OCI-LY1 (cell line): ENCODE measurements around the gene NDUFB4.
"Not testable (repeated sequence)": the region's sequence is repeated elsewhere in the genome, so short reads cannot be mapped to it uniquely, and the experiment has no call there.

Source experiments
- H2AFZ ChIP-seq: fragments of 200-600 bp; sonication (generic), shearing (Covaris generic); 2 replicates; pipeline ENCODE4 v1.6.0; 2014; ENCODE audit warnings: antibody characterized with exemption, mild to moderate bottlenecking, low read length
- H3F3A ChIP-seq: fragments of 200-600 bp; sonication (generic), shearing (Covaris generic); 2 replicates; pipeline ENCODE4 v1.6.0; 2014; ENCODE audit warnings: mild to moderate bottlenecking, antibody characterized with exemption, low read length, moderate library complexity; ENCODE audit not compliant: insufficient read depth
- H3K27ac ChIP-seq: fragments of 200-600 bp; sonication (generic); 2 replicates; pipeline ENCODE4 v1.5.1; 2014; ENCODE audit warnings: low read length, mixed run types, mild to moderate bottlenecking, low read depth; ENCODE audit not compliant: poor library complexity, severe bottlenecking
- H3K27me3 ChIP-seq: fragments of 200-600 bp; sonication (generic); 2 replicates; pipeline ENCODE4 v1.6.0; 2014; ENCODE audit warnings: antibody characterized with exemption, mild to moderate bottlenecking, low read length, moderate library complexity; ENCODE audit not compliant: insufficient read depth
- H3K36me3 ChIP-seq: fragments of 200-600 bp; sonication (generic); 2 replicates; pipeline ENCODE4 v1.6.1; 2014; ENCODE audit warnings: mild to moderate bottlenecking, antibody characterized with exemption, low read length, moderate library complexity, mixed read lengths; ENCODE audit not compliant: insufficient read depth
- H3K4me1 ChIP-seq: fragments of 200-600 bp; sonication (generic); 2 replicates; pipeline ENCODE4 v1.5.1; 2014; ENCODE audit warnings: mild to moderate bottlenecking, low read length, moderate library complexity; ENCODE audit not compliant: insufficient read depth, severe bottlenecking
- H3K4me2 ChIP-seq: fragments of 200-600 bp; sonication (generic), shearing (Covaris generic); 2 replicates; pipeline ENCODE4 v1.6.1; 2014; ENCODE audit warnings: low read length
- H3K4me3 ChIP-seq: fragments of 200-600 bp; sonication (generic); 2 replicates; pipeline ENCODE4 v1.5.1; 2014; ENCODE audit warnings: low read length, low read depth, mild to moderate bottlenecking, mixed read lengths; ENCODE audit not compliant: poor library complexity, severe bottlenecking
- H3K79me2 ChIP-seq: fragments of 200-600 bp; shearing (Covaris generic); 2 replicates; pipeline ENCODE4 v1.6.1; 2016; ENCODE audit warnings: mixed run types, low read length, mixed read lengths; ENCODE audit not compliant: insufficient read depth
- H3K9ac ChIP-seq: fragments of 200-600 bp; sonication (generic), shearing (Covaris generic); 2 replicates; pipeline ENCODE4 v1.6.1; 2014; ENCODE audit warnings: mild to moderate bottlenecking, low read length, mixed read lengths
- H3K9me2 ChIP-seq: fragments of 200-600 bp; sonication (generic), shearing (Covaris generic); 2 replicates; pipeline ENCODE4 v1.6.1; 2014; ENCODE audit warnings: low read depth, mild to moderate bottlenecking, low read length, mixed read lengths
- H3K9me3 ChIP-seq: fragments of 200-600 bp; shearing (Covaris generic); 2 replicates; pipeline ENCODE4 v1.6.1; 2014; ENCODE audit warnings: low read length, mixed read lengths
- H4K20me1 ChIP-seq: fragments of 200-600 bp; sonication (generic), shearing (Covaris generic); 2 replicates; pipeline ENCODE4 v1.6.0; 2016; ENCODE audit warnings: mild to moderate bottlenecking, low read length; ENCODE audit not compliant: insufficient read depth
- EZH2 ChIP-seq: fragments of 200-600 bp; sonication (generic), shearing (Covaris generic); IDR thresholded peaks from 2 replicates; pipeline ENCODE4 v1.8.0; 2017; ENCODE audit warnings: borderline replicate concordance, mixed run types, mild to moderate bottlenecking, antibody characterized with exemption, low read length, moderate library complexity, mixed read lengths
- TF ChIP-seq, protein P1 (sequence below): fragments of 200-600 bp; sonication (generic), shearing (Covaris generic); IDR thresholded peaks from 2 replicates; pipeline ENCODE4 v1.5.1; 2017; ENCODE audit warnings: mild to moderate bottlenecking, antibody characterized with exemption, low read length, moderate library complexity, mixed read lengths

Gene NDUFB4

GRCh38 chr3:120634539-120634938, 38.4 kb downstream of the NDUFB4 start:
- no peak overlapping the region for H3K4me3 ChIP-seq
- H3K9me2 ChIP-seq, result no peaks in the 10 kb centered on the region
- no peaks in the 10 kb centered on the region for H3F3A ChIP-seq
- no peak for TF ChIP-seq EZH2
- TF ChIP-seq, protein P1, sequence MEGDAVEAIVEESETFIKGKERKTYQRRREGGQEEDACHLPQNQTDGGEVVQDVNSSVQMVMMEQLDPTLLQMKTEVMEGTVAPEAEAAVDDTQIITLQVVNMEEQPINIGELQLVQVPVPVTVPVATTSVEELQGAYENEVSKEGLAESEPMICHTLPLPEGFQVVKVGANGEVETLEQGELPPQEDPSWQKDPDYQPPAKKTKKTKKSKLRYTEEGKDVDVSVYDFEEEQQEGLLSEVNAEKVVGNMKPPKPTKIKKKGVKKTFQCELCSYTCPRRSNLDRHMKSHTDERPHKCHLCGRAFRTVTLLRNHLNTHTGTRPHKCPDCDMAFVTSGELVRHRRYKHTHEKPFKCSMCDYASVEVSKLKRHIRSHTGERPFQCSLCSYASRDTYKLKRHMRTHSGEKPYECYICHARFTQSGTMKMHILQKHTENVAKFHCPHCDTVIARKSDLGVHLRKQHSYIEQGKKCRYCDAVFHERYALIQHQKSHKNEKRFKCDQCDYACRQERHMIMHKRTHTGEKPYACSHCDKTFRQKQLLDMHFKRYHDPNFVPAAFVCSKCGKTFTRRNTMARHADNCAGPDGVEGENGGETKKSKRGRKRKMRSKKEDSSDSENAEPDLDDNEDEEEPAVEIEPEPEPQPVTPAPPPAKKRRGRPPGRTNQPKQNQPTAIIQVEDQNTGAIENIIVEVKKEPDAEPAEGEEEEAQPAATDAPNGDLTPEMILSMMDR, result no peak
- no peaks in the 10 kb centered on the region for H4K20me1 ChIP-seq
- H3K27ac ChIP-seq, result no peak overlapping the region
- H2AFZ ChIP-seq, result no peak overlapping the region
- H3K9me3 ChIP-seq, result no peaks in the 10 kb centered on the region
- no peaks in the 10 kb centered on the region for H3K36me3 ChIP-seq
- no peak overlapping the region for H3K9ac ChIP-seq
- no peak overlapping the region for H3K4me2 ChIP-seq
- no peaks in the 10 kb centered on the region for H3K79me2 ChIP-seq
- no peaks in the 10 kb centered on the region for H3K4me1 ChIP-seq
- no peaks in the 10 kb centered on the region for H3K27me3 ChIP-seq

DNA sequence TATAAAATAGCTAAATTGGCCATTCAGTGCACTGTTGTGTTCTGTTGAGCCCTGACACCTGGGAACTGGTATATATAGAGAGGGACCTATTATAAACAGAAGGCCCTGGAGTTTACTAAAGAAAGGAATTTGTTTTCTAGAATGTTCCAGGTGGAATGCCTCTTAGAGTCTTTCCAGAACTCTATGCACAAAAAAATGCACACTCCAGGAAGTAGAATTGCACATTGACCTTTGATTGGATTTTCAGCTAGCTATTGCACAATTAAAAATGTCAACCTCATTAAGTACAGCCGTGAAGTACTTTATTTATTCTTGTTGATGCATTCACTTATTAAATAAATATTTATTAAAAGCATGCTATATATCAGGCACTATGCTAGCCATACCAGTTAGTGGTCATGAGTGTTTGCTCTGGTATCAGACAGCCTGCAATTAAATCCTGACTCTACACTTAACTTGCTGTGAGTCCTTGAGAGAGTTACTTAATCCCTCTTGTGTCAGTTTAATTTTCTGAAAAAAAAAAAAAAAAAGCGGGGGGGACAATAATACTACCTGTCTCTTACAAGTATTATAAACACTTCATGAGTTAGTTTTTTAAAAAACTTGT, 40.8 kb downstream of the NDUFB4 start:
- Histone ChIP-seq H3K79me2 (no peaks in the 10 kb centered on the region), H3K9ac (no peak overlapping the region), H2AFZ (no peak overlapping the region), H3F3A (no peaks in the 10 kb centered on the region), H3K4me3 (no peak overlapping the region), H4K20me1 (no peaks in the 10 kb centered on the region), H3K9me2 (no peaks in the 10 kb centered on the region), H3K36me3 (no peaks in the 10 kb centered on the region), H3K9me3 (no peaks in the 10 kb centered on the region), H3K4me1 (no peaks in the 10 kb centered on the region), H3K27me3 (no peaks in the 10 kb centered on the region), H3K4me2 (no peak overlapping the region), H3K27ac (no peak overlapping the region)
- TF ChIP-seq, protein P1, result no peak
- TF ChIP-seq EZH2, result no peak

DNA sequence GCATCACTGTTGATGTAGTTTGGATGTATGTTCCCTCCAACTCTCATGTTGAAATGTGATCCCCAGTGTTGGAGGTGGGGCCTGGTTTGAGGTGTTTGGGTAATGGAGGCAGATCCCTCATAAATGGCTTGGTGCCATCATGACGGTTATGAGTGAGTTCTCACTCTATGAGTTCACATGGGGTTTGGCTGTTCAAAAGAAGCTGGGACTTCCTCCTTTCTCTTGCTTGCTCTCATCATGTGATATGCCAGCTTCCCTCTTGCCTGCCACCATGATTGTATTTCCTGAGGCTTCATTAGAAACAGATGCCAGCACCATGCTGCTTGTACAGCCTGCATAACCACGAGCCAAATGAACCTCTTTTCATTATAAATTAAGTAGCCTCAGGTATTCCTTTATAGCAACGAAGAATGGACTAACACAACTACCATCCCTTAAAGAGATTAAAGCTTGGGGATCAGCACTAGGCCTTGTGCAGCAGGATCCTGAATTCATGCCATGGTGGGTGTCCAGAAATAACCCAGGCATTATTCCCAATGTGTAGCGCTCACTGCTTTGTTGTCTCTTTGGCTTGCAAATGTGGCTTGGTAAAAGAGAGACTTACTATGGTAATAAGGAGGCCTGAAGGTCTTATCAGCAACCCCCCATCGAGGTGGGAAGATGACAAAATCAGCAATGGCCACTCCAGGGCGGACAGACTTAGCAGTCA, 41.9 kb downstream of the NDUFB4 start:
- H3K9me3 ChIP-seq, result no peaks in the 10 kb centered on the region
- H3K27me3 ChIP-seq, result no peaks in the 10 kb centered on the region
- H3K9me2 ChIP-seq, result no peaks in the 10 kb centered on the region
- no peaks in the 10 kb centered on the region for H4K20me1 ChIP-seq
- H3K4me3 ChIP-seq, result no peak overlapping the region
- no peaks in the 10 kb centered on the region for H3K4me1 ChIP-seq
- no peak overlapping the region for H2AFZ ChIP-seq
- H3K27ac ChIP-seq, result no peak overlapping the region
- no peaks in the 10 kb centered on the region for H3F3A ChIP-seq
- H3K36me3 ChIP-seq, result no peaks in the 10 kb centered on the region
- no peaks in the 10 kb centered on the region for H3K79me2 ChIP-seq
- TF ChIP-seq EZH2, result no peak
- TF ChIP-seq, protein P1, result no peak
- H3K9ac ChIP-seq, result no peak overlapping the region
- H3K4me2 ChIP-seq, result no peak overlapping the region

GRCh38 chr3:120638820-120639219, 42.7 kb downstream of the NDUFB4 start:
- not testable (repeated sequence) for H3K79me2 ChIP-seq, H3K9ac ChIP-seq, H3K4me3 ChIP-seq, H3K27me3 ChIP-seq, H4K20me1 ChIP-seq, H3F3A ChIP-seq, H3K27ac ChIP-seq, H3K9me3 ChIP-seq, H3K36me3 ChIP-seq, H2AFZ ChIP-seq, H3K9me2 ChIP-seq, H3K4me2 ChIP-seq, H3K4me1 ChIP-seq
